Ovary (tissue), 3 donors: Measurements from ENCODE around the gene WDR82.

Source experiments
- CTCF ChIP-seq, 3 donors: fragments of 450-650 bp in 2 of 3; fragments of 200-600 bp in 1 of 3; IDR thresholded peaks; one replicate each; pipeline versions ENCODE4 v1.5.1 to v1.8.0; 2016 to 2022; ENCODE audit warnings: antibody characterized with exemption in 3 of 3, mild to moderate bottlenecking in 1 of 3
- POLR2A ChIP-seq: fragments of 450-650 bp; IDR thresholded peaks from one replicate; pipeline ENCODE4 v1.6.1; 2017; ENCODE audit warnings: antibody characterized with exemption, mild to moderate bottlenecking, moderate library complexity
- donor health status: DM: no; HTN: no; CAD: no.

- TF ChIP-seq POLR2A (no peak), CTCF (IDR thresholded peaks at IDR 0.05) (no peak)
Observed at GRCh38 chr3:52250122-52250521, 28.3 kb downstream of the WDR82 start.
